Astrocyte of the cerebellum (primary cell): ENCODE measurements around the gene MYLK.
"Not testable (repeated sequence)": the region's sequence is repeated elsewhere in the genome, so short reads cannot be mapped to it uniquely, and the experiment has no call there.

ENCODE experiments used
- DNase-seq: peaks from one replicate; pipeline ENCODE4 v3.0.0-alpha.2; 2011; ENCODE audit warnings: low read depth
- H3K4me3 ChIP-seq: 2 replicates; pipeline ENCODE4 v1.5.1; 2011; ENCODE audit warnings: mild to moderate bottlenecking, low read depth, low read length, moderate library complexity
- in situ Hi-C: cut with HindIII; loops from 2 replicates; pipeline ENCODE4 v1.10.0; 2017; ENCODE audit warnings: low sequenced_read_pairs
- TF ChIP-seq, protein P1 (sequence below): IDR thresholded peaks from 2 replicates; pipeline ENCODE4 v1.5.1; 2012; ENCODE audit warnings: low read length, low read depth, moderate library complexity, mild to moderate bottlenecking; ENCODE audit errors: missing control alignments

The MYLK gene

DNA sequence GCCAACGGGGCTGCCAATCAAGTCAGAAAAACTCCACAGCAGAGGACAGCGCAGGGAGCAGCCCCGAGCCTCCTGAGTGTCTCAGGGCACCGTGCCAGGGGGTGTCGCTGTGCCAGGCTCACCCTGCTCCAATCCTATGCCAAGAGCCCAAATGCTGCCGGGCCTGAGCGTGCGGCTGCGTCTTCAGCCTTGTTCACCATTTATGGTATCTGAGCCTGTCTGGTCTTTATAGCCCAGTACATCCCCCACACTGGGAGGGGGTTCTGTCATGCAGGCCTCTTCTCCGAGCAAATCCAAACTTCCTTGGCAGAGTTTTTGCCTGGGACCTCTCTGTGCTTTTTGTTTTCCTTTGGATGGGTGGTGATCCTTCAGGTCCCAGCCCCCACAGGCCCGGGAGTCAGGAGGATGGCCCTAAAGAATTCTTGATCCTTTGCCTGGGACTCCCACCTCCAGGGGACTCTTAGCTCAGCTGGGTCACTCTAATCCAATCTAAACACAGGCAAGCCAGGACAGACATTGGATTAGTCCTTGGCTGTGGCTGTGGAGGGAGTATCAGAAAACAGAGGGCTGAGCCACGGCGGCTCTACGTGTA, 164.2 kb downstream of the MYLK start:
- in situ Hi-C loops: loop anchor here (10.0 kb wide), 1 partner anchor 65 kb away; no protein-coding TSS in a partner anchor
- H3K4me3 ChIP-seq: no peak overlapping the region
- TF ChIP-seq, protein P1, sequence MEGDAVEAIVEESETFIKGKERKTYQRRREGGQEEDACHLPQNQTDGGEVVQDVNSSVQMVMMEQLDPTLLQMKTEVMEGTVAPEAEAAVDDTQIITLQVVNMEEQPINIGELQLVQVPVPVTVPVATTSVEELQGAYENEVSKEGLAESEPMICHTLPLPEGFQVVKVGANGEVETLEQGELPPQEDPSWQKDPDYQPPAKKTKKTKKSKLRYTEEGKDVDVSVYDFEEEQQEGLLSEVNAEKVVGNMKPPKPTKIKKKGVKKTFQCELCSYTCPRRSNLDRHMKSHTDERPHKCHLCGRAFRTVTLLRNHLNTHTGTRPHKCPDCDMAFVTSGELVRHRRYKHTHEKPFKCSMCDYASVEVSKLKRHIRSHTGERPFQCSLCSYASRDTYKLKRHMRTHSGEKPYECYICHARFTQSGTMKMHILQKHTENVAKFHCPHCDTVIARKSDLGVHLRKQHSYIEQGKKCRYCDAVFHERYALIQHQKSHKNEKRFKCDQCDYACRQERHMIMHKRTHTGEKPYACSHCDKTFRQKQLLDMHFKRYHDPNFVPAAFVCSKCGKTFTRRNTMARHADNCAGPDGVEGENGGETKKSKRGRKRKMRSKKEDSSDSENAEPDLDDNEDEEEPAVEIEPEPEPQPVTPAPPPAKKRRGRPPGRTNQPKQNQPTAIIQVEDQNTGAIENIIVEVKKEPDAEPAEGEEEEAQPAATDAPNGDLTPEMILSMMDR: no peak
- DNase-seq: no peak

DNA sequence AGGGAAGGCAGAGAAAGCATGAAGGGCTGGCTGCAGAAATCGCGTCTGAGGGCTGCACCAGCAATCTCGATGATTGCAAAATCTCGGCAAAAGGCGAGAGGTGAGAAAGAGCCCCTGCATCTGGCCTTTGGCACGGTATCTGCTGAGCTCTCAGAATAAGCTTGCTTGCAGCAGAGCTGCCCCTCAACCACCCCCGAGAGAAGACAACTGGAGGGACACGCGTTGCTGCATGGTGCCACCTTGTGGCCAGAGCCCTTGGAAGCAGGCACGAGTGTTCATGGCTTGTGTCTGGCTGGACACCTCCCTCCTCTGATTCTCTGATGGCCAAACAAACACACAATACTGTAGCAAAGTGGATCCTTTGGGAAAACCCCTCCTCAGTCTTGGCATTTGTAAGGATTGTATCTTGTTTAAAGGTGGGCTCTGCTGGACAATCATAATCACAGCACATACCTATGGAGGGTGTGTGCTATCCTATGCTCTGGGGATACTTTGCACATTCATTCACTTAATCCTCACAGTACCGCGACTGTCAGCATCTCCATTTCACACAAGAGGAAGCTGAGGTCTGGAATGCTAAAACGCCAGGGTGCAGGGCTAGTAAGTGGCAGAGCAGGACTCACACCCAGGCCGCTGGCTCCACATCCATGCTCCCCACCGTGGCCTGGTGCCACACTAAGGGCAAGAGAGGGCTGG, 164.9 kb downstream of the MYLK start:
- in situ Hi-C loops: loop anchor here (10.0 kb wide), 1 partner anchor 64 kb away; no protein-coding TSS in a partner anchor
- not testable (repeated sequence) for H3K4me3 ChIP-seq
- DNase-seq: peak; percentile 51
- TF ChIP-seq, protein P1: peak; percentile 75

DNA sequence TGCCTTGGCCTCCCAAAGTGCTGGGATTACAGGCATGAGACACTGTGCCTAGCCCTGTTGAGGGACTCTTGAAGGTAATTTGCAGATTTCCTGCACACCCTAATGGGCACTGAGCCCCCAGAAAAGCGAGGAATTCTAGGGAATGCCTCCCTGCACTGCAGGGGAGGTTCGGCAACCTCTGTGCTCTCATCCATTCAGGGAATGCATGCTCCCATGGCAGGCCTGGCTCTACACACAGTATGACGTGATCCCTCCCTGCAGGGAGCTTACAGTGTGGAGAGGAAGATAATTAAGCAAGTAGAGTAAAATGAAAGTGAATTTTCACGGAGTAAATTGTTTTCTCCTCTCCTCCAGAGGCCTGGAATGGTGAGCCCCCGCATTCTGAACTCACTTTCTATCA, 166.0 kb downstream of the MYLK start:
- DNase-seq: peak; percentile 35
- in situ Hi-C loops: loop anchor here (10.0 kb wide), 1 partner anchor 63 kb away; no protein-coding TSS in a partner anchor
- TF ChIP-seq, protein P1: no peak
- H3K4me3 ChIP-seq: no peak overlapping the region

DNA sequence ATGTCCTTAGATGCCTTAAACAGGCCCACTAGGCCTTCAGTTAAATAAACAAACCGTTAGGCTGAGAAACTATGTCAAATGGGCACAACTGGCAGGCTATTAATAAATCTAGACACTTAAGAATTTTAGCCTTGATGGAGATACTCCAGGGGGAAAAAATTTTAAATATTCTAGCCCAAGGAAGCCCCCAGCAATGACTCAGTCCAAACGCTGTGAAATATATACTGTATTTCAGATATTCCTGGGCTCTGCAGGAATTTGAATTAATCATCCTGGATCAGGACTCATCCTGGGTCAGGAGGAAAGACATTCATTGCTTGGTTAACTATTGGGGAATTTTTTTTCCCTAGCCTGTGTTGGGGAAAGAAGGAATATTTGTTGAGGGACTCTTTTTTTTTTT, 166.7 kb downstream of the MYLK start:
- not testable (repeated sequence) for H3K4me3 ChIP-seq, DNase-seq
- in situ Hi-C loops: loop anchor here (10.0 kb wide), 1 partner anchor 63 kb away; no protein-coding TSS in a partner anchor

DNA sequence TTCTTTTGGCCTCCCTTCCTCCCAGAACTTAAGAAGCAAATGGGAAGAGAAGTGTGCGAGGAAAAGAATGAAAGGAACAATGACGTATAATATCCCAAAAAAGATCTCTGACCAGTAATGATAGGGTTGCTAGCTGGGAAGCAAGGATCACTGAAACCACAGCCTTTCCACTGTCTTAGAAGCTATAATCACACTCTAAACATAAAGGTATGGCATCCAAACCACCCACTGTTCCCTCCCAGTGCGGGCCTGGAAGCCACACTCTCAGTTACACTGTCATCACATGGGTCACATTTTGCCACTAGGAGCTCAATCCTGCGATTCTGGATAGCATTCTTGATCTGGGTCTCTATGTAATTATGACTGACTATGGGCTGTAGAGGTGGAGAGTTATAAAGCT, 167.7 kb downstream of the MYLK start:
- TF ChIP-seq, protein P1: no peak

DNA sequence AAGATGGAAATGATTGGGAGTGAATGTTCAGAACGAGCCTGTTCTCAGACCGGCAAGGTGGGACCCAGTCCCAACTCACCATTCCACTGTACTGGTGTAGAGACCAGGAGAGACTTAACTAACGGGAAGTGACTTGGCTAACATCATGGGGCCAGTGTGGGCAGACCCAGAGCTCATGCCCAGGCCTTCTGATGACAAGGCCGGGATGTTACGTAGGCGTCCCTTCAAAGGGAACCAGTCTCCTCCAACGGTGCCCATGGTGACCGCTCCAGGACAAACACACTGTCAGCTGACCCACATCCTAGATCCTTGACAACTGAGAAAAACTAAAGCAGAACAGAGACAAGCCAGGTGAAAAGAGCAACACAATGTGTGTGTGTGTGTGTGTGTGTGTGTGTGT, 170.9 kb downstream of the MYLK start:
- in situ Hi-C loops: loop anchor here (10.0 kb wide), 1 partner anchor 58 kb away; no protein-coding TSS in a partner anchor
- TF ChIP-seq, protein P1: no peak
- no peak overlapping the region for H3K4me3 ChIP-seq
- DNase-seq: no peak

More for the DNA sequence above, 167.7 kb downstream of the MYLK start:
- in situ Hi-C loops: loop anchor here (10.0 kb wide), 1 partner anchor 62 kb away; no protein-coding TSS in a partner anchor
- H3K4me3 ChIP-seq: no peak overlapping the region
- DNase-seq: no peak
